G401.6 (cell line): ENCODE results near the gene PLA2G3.
A peak's percentile ranks its signal among the peaks of the same experiment; 100 is the strongest.
"Not testable (repeated sequence)": the region's sequence is repeated elsewhere in the genome, so short reads cannot be mapped to it uniquely, and the experiment has no call there.

Experiments used
- FAIRE-seq: peaks from 2 replicates; lab custom pipeline; 2012; peaks lifted over from hg19 to GRCh38; lab: Jason Lieb, UNC

The PLA2G3 gene

DNA sequence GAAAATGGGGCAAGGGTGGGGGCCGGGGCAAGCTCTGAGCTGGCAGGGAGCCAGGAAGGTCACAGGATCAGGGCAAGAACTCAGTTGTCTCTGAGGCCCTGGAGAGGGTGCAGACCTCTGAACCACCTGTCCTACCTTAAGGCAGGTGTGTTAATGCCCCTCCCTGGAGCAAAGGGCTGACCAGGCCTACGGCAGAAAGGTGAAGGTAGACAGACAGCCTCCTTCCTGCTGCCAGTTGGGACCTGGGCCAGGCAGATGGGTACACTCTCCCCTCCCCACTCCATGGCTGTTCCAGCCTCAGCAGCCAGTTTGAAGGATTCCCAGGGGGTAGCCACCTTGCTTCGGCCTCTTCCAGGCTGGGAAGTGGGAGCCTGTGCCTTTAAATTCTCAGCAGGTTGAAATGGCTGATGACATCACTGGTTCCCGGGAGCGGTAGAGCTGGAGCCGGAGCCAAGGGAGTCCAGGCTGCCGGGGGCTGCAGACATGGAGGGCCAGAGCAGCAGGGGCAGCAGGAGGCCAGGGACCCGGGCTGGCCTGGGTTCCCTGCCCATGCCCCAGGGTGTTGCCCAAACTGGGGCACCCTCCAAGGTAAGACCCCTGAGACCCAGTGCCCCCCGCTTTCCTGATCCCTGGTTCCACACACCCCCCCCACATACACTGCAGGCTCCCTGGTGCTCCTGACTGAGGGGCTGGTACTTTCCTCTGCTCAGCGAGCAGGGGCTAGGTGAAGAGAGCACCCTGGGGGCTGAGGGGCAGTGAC lies 17.6 kb downstream of the PLA2G3 start, which contains the start of gene INPP5J:
INPP5J (plus strand) TSS at position 435 of the 760 bp plus-strand sequence; CDS start at position 484, 49 bp downstream.
- peak; percentile 31 for FAIRE-seq

DNA sequence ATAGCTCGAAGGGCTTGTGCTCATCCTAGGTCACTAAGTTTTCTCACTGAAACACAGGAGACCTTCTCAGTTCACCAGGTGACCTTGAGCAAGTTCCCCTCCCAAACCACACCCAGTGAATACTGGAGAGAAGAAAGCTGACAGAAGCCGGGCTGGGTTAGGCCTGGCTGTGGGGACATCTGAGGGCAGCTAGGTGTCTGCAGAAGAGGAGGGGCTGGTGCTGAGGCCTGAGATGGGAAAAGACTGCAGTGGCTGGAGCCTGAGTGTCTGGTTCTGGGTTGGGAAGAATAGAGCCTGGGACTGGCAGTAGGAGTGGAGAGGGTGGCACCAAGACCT lies 18.1 kb downstream of the PLA2G3 start:
- no peak for FAIRE-seq

DNA sequence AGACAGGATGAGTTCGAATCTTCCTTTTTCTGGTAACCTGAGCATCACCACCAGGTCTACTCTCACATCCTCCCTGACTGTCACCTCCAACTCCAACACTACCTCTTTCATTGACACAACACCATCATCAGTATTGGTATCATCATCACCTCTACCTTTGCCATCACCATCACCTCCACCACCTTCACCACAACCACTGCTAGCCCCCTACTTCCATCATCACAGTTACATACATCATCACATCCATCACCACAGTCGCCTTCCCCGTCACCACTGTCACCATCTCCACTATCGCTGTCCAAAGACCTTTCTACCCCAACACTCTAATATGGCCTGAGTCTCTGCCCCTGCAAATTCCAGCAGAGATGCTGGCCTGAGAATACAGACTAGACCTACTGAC lies 18.9 kb downstream of the PLA2G3 start:
- FAIRE-seq = no peak

DNA sequence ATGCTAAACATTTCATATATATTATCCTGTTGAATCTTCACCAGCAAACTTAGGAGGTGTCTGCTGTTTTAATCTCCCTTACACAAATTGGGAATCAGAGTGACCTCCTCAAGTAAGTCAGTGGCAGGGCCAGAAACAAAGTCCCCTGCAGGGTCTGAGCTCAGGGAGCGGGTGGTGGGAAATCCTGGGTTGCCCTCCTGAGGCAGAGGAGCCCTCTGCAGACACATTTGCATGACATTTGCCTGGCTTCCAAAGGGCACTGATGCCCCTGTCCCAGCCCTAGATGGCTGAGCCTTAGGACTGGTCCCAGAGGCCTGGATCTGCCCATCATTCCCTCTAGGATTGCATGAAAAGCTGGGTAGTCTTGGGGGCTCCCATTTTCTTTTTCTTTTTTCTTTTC lies 19.7 kb downstream of the PLA2G3 start:
- FAIRE-seq = no peak

DNA sequence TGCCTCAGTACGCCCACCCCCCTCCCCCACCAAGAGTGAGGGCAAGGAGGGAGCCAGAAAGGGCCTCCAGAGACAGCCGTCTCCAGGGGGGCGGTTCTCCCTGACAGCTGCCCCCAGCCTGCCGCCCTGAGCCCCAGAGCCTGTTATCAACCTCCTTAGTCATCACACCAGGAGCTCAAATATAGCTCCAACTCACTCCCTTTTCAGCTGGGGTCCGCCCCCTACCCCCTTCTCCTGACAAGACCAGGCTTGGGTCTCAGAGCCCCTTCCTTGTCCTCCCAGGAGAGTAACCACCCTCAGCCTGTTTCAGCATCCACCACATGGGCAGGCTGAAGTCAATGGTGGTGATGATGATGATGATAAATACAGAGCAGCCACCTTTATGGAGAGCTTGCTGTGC lies 20.1 kb downstream of the PLA2G3 start:
- no peak for FAIRE-seq

DNA sequence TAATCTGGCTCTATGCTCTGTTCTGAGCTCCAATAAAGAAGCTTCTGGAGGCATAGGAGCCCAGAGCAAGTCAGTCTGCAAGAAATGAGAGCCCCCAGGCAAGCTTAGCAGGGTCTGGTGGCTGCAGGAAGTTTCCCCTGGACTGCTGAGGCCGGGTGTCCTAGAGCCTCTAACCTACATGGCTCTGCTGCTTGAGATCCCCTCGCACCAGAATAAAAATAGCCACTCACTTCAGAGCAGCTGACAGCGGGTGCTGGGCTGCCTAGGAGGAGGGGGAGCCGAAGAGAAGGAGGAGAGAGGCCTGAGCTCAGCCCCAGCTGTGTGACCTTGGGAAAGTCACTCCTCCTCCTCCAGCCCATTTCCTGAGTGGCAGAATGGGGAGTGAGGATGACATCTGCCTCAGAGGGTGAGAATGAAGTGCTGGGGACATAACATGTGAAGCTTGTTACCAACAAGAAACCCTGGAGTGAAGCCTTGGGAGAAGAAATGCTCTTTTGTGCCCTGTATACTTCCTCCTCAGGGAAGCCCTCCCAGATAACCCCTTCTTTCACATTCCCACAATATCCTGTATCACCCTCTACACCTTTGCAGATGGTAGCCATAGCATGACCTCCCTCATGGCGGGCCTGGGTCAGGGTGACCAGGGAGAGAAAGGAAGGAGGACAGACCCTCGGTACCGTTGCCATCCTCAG lies 21.1 kb downstream of the PLA2G3 start:
- no peak for FAIRE-seq

DNA sequence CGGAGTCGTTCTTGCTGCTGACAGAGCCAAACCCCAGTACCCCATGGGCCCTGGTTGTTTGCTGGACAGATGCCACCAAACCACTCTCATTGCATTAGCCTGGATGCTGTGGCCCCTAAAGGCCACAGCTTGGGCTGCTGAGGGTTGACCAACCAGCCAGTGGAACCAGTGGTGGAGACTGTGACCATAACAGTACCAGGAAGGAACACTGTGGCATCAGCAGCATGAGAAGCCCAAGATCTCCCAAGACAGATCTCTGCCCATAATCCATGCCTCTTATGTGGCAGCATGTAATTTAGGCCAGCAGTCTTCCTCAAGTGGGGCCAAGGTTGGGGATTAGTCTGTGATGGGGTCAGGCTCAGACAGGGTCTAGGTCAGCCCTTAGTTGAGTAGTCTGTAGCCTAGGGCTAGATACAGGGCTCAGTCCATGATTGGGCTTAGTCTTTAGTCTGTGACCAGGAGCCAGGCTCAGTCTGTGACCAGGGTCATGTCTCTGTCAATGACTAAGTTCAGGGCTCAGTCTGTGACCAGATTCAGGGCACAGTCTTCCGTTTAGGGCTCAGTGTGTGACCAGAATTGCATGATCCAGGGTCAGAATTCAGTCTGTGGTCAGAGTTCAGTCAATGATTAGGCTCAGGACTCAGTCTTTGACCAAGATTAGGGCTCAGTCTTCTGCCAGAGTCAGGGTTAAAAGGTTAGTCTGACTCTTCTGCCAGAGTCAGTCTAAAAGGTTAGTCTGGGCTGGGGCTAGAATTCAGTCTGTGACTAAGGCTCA lies 22.1 kb downstream of the PLA2G3 start:
- FAIRE-seq = no peak

DNA sequence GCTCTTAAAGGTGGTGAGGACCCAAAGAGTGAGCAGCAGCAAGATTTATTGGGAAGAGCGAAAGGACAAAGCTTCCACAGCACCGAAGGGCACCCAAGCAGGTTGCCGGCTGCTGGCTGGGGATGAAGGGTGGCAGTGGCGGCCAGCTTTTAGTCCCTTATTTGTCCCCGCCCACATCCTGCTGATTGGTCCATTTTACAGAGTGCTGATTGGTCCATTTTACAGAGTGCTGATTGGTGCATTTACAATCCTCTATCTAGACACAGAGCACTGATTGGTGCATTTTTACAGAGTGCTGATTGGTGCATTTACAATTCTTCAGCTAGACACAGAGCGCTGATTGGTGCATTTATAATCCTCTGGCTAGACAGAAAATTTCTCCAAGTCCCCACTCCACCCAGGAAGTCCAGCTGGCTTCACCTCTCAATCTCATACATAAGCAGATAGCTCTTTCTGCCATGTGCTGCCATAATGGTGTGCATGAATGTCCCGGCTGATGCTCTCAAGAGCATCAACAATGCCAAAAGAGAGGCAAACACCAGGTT lies 27.7 kb downstream of the PLA2G3 start:
- not testable (repeated sequence) for FAIRE-seq

DNA sequence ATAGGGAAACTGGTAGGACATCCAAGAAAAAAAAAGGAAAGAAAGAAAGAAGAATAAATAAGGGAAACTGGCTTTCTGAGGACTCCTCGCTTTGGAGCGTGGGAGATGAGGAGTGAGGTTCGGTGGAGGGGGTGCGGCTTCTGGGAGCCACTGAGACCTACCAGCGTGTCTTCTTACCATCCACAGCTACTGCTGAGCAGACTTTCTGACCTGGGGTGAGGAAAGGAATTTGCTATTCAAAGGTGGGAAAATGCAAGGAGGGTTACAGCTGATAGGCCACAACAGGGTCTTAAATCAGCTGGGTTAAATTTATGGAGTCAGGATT lies 32.5 kb downstream of the PLA2G3 start:
- no peak for FAIRE-seq

DNA sequence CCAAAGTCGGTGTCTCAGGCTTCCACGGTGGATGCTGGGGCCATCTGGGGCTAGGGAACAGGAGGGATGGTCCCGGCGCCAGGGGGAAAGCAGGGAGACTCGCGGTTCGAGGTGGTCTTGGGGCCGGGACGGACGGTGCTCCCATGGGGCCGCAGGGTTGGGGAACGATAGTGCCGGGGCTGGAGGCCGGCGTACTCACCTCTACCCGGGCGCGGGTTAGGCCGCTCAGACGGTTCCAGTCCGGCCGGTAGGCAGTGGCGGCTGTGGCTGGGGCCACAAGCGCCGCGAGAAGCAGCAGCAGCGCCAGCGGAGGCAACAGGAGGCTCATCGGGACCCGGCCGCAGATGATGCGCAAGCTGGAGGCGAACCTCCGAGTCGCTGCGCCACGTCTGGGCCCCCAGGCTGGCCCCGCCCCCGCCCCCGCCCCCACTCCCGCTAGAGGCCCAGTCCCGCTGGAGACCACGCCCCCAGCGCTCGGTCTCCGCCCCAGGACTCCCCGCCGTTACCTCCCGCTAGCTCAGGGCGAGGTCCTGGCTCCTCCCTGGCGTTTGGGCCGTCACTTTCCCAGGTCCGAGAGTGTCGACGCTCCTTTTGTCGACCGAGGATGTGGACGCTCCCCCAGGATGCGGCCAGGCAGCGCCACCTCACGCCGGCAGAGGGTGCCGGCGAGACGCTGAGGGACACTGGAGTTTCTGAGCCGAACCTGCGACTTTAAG lies 33.0 kb downstream of the PLA2G3 start, which contains the start of gene SELENOM:
SELENOM (minus strand) TSS at position 391 of the 716 bp plus-strand sequence; CDS start at position 328, 63 bp downstream.
- peak; percentile 95 for FAIRE-seq

DNA sequence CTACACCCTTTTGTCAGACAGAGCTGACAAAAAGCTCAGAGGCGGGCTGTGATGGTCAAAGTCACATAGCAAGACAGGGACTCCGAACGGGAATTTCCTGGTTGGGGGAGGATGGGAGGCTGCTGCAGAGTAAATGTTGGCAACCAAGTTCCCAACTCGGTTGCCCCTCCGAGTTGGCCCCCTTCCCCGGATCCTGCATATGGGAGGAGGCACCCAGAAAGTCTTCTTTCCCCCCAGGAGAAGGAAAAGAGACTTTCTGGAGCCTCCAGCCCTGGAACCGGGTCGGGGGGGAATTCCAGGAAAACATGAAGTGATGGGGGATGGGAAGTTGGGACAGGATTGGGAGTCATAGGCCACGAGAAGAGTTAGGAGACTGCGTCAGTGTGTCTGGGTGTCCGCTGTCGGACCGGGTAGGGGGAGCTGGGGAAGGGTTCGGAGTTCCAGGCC lies 33.6 kb downstream of the PLA2G3 start:
- no peak for FAIRE-seq

DNA sequence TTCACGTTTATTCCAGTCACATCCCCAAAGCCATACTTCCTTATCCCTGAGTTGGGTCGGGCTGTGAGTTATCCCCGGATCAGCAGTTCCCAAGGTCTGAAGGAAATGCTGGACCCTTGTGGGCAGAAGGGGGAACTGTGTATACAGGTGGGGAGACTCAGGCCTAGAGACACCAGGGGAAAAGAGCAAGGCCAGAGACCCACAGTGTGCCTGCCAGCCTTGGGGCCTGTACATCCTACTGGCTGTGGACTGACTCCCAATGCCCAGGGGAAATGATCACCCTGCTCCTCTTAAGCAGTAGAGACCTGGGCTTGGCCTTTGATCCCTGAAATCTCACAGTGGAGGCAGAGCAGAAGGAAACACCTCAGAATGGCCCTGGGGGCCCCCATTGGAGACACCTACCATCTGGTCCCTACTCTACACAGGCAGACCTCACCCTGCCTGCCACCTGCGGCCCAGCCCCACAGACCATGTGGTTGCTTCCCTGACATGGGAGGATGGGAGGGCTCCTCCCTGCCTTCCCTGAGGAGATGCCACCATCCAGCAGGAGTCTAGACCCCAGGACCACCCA lies 34.2 kb downstream of the PLA2G3 start:
- FAIRE-seq = no peak

DNA sequence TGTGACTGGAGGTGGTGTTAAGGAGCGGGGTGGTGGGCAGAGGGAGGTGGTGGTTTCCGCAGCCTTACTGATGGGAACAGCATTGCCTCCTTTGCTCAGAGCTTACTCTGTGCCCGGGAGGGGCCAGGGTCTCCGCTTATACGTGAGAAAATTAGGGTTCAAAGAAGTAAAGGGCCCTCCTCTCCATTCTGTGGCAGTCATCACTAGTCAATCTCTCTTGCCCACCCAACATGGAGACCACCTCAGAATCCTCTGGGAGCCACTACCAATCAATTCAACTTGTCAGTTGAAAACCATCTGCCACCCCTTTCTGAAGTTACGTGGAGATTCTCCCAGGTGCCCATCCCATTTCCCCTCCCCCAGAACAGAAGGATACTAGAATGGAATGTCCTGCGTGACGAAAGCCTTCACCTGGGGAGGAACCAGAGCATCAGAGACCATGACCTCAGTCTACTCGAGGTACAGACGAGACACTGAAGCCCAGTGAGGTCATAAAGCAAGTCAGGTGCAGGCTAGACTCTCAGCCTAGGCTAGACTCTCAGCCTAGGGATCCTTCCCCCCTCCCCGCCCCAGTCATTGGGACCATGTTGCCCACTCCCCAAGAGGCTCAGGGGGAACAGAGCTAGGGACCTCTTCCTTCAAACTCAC lies 34.9 kb downstream of the PLA2G3 start:
- no peak for FAIRE-seq

DNA sequence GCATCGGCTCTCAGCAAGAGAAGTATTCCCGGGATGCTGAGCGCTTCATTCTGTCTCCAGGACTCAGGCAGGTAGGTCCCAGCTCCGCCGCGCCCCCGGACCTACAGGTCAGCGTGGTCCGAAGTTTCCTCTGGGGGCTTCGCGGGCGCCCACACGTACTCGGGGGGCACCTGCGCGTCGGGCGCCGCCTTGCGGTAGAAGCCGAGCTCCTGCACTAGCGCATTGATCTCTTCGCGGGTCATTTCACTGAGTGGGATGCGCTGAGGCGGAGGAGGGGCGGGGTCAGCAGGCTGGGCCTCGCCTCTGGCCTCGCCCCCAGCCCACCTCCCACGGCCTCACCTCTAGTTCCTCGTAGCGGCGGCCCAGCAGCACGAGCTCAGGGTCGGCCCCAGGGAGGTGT lies 35.4 kb downstream of the PLA2G3 start:
- FAIRE-seq = no peak

DNA sequence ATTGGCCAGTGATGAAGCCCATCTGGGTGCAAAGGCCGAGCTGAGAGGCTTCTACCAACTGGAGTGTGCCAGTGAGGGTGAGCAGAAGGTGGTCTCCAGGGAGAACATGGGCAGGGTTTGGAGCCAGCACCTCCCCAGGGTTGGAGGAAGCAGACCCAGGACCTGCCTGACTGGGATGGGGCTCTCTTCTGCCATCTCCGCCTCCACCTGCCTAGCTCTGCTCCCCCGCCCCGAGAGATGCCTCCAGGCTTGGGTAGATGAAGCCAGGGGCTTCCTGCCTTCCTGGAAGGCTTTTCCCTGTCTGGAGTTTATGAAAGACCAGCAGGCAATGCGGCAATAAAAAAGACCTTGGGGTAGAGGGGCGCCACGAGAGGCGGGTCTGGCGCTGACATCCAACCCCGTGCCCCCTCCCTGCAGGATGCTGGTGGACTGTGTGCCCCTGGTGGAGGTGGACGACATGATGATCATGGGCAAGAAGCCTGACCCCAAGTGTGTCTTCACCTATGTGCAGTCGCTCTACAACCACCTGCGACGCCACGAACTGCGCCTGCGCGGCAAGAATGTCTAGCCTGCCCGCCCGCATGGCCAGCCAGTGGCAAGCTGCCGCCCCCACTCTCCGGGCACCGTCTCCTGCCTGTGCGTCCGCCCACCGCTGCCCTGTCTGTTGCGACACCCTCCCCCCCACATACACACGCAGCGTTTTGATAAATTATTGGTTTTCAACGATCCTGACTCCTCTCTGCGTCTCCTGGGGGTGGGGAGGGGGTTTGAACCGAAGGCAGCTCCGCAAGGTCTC lies 36.2 kb downstream of the PLA2G3 start:
- no peak for FAIRE-seq

DNA sequence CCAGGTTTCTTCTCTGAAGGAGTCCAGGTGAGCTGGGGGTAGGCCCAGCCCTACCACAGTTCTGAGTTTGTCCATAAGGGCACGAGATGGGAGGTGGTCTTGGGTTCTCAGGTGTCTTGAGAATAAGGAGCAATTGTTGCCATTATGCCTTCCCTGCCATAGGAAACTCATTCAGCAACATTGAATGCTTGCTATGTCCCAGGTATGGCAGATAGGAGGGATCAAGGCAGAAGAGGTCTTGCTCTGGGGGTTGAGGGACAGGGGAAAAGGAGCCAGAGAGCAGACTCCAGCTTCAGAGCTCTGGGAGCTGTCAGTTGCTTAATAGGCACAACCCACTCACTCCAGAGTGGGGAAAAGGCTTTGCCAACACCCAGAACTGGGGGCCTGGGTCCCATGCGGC lies 37.2 kb downstream of the PLA2G3 start:
- FAIRE-seq = no peak

DNA sequence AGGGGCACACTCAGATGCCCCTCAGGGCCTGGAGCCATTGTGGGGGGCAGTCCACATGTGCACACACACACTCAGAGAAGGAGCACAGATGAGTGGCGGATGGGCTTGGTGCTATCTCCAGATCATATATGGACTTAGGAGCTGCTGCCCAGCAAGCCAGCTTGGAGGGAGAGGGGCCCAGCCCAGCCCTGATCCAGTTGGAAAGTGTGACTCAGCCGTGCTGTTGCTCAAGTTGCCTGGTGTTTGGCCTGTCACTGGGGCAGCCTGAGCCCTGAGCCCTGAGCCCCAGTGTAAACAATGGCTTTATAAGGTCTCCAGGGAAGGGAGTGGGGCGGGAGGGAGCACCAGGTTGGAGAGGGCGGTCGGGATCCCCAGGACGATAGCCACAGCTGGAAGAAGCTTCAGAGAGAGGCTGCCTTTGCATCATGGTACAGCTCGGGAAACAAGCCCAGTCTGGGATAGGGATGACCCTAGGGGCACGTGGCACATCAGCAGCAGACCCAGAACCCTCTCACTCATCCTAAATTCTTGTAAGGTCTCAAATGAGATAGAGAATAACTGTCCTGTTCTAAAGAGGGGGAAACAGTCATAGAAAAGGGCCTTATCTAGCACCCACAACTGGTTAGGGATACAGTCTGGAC lies 37.7 kb downstream of the PLA2G3 start:
- no peak for FAIRE-seq

DNA sequence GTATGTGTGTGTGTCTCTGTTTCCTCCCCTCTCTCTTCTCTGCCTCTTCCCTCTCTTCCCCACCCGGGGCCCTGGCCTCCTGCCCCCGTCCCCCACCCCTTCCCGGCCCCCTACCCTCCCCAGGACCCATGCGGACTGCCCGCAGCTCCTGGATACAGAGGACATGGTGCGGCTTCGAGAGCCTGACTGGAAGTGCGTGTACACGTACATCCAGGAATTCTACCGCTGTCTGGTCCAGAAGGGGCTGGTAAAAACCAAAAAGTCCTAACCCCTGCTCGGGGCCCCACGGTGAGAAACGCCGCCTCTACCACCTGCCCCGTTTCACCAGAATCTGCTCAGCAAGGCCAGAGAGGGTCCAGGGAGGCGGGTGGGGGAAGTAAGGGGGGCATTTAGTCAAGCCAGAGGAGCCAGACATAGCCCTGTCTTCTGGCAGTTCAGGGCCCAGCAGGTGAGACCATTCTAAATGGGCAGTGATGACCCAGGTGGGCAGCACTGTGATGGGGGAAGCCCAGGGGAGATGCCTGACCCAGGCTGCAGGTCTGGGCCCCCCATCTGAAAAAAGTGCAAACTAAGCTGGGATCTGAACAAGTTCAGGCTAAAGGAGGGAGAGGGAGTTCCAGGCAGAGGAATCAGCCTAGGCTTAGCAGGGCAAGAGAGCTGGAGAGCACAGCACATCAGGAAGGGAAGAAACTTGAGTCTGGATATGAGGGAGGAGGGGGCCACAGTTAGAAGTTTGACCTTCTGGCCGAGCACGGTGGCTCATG lies 39.4 kb downstream of the PLA2G3 start:
- FAIRE-seq = no peak
